Activated CD8-positive, alpha-beta memory T cell treated with anti-CD3 and anti-CD28 coated beads for 24 hours (primary cell): ENCODE measurements around the gene QKI.

Experiments used
- DNase-seq: peaks from one replicate; pipeline ENCODE4 v3.0.0-alpha.2; 2020

Gene QKI

DNA sequence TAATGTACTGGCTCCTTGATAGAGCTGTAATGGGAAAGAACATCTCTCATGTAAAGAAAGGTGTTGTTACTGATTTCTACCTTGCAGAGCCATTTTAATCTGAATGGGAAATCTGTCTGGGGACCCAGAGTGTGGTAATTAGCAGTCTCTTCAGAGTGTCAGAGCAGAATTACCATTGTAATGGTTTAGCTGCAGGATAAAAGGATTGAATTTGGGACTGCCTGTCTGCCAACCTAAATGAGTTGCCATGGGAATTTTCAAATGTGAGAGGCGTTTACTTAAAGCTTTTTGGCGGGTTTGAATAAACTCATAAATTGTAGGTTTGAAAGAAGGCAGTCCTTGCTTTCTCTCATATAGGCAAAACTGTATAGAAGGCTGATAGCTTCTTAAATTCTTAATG, 128.8 kb downstream of the QKI start:
- no peak for DNase-seq

DNA sequence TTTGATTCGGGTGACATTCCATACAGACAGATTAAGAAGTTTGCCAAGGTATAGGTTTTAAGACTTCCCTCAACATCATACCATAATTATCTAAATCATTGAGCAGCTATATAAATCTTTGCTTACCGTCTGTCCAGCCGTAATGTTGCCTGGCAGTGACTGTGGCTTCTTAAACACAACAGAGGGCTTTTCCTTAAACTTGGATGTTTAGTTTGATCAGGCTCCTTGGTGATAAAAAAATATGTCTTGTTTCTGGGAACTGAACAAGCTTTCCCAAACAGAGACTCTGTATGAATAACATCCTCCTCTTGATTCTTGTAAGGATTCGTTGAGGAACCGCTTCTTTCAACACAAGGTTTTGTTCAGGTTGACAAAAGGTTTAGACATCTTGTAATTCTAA, 130.9 kb downstream of the QKI start:
- DNase-seq, result no peak

DNA sequence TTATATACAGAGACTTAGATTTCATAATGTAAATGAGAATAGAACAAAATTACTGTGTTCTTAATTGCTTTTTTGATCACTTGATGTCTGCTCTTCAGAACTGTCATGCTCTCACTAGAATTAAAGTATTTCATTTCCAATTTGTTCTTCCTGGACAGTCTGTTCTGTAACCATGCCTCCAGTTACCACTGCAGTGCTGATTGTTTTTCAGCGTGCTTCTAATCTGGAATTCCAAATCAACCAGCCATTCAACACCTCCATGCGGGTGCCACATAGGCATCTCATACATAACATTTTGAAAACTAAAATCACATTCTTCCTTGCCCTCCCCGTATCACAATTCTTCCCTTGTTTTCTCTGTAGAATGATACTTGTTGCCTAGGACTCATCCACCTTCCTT, 132.8 kb downstream of the QKI start:
- no peak for DNase-seq

DNA sequence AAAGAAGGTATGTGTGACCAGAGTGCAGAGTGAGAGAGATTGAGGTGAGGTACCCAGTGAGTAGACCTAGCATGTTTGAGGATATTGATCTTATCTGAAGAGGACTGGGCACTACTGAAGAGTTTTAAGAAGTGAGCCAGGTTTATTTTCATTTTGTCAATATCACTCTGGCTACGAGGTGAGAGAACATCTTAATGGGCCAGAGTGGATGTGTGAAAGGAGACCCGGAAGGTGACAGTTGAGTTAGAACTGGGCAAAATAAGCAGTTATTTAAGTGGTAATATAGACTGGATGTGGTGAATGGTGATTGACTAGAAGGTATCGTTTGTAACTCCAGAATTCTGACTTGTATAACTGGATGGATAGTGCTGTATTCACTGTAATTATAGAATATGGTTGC, 134.1 kb downstream of the QKI start:
- DNase-seq, result no peak

DNA sequence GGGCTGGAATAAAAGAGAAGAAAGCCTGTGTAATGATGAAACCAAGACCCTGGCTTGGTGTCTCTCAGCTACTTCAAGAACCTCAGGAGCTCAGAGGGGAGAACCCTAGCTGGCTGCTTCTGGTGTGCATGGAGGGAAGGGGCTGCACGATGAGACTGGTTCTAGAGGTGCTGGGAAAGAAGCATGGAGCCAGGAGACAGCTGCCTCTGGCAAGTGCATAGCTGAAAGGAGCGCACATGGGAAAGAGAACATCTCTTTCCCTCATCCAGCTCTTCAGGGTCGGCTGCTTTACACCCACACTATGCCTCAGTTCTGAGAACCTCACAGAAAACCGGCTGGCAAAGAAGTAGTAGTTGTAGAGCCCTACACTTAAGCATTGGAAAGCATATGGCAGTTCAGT, 139.5 kb downstream of the QKI start:
- no peak for DNase-seq

DNA sequence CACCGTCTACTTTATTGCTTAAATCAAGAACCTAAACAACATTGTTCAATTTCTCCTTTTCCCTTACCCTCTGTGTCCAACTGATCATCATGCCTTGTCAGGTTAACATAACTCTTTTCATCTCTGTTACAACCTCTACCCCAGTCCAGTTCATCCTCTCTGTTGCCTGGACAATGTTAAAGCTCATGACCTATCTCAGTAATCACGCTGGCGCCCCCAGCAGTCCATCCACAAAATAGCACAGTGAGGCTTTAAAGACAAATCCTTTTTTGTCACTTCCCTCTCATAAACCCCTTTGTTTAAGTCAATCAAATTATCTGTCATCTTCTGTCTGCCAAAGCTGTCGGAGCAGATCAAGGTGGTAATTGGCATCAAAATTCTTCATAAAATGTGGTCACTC, 140.1 kb downstream of the QKI start:
- peak; percentile 71 for DNase-seq

DNA sequence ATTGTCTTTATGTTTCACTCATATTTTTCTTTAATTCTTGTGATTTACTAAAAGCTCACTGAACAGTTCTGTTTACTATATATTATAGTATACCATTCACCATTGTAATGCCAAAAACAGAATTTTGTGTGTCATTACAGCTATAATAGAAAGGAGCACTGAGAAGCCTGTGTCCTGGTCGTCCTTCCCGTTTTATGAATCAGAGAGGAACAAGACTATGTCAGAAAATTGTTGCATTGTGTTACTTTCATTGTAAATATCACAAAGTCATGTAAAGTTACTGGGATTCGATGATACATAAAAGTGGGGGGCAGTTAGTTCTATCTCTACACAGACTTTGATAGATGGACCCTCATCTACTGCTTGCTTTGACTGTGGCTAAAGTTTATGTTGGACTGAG, 145.1 kb downstream of the QKI start:
- DNase-seq, result no peak

DNA sequence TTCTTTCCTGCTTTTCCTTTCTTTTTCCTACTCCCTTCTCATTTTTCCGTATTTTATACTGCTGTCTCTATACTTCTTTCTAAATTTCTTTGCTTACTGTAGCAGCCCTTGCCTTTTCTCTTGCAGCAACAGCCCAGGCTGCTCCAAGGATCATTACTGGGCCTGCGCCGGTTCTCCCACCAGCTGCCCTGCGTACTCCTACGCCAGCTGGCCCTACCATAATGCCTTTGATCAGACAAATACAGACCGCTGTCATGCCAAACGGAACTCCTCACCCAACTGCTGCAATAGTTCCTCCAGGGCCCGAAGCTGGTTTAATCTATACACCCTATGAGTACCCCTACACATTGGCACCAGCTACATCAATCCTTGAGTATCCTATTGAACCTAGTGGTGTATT, 148.8 kb downstream of the QKI start:
- DNase-seq, result no peak

DNA sequence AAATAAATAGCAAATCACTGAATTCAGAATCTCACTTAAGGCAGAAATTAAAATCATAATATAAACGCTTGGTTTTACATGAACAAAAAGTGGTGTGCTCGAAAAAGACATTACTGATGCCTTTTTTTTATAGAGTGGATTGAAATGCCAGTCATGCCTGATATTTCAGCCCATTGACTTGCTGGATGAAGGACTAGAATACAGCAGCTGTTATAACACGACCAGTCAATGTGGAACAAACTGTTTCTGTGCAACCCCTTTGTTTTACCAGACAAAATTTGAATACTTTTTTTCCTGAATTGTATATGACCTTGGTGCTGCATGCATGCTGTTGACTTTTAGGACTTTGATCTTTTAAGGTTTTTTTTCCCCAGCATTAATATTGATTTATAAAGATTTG, 150.0 kb downstream of the QKI start:
- DNase-seq, result no peak

DNA sequence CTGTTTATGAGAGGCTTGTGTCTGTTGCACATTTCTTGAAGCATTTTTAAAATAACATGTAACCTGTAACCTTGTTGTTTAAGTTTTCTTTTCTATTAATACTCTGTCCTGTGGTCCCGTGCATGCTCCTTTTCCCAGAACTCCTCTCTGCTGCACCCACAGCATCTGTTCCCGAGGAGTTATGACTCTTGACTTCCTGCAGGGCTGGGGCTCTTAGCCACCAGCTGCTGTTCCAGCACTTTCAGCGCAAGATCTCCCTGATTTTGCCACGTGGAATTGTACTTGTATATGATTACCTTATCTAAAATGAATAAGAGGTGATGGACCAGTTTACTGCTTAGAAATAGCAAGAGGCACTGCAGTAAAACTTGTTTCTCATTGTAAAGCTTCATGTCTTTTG, 150.6 kb downstream of the QKI start:
- DNase-seq, result no peak

DNA sequence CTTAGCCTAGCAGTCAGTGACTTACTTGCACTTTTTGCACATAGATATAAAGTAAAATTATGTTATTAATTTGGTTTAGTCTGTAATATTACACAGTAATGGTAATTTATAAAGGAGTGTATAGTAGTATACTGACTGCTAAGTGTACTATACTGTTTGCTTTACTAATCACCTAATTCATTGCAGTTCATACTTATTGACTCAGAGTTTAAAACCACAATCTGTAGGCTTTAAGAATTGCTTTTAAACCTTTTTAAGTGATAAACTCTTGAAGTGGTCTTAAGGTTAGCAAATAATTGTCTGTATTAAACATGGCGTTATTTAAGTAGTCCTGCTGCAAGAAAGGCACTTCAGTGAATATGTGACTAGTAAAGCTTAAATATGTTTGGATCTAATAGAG, 151.5 kb downstream of the QKI start:
- no peak for DNase-seq

DNA sequence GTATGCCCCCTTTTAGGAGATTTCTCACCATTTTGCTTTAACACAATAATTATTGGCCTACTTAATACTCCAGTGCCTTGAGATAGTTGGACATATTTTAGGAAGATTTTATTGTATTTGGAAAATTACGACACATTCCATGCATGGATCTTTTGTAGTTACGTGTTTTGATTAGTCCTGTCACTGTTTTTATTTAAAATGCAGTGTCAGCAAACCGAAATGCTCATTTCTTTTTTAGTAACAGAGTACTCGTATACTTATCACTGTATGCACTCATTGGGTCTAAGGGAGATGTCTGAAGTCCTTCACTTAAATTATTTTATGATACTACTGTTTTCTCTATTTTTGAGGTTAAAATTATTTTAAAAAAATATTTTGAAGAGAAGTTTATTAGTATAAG, 153.8 kb downstream of the QKI start:
- DNase-seq, result no peak

DNA sequence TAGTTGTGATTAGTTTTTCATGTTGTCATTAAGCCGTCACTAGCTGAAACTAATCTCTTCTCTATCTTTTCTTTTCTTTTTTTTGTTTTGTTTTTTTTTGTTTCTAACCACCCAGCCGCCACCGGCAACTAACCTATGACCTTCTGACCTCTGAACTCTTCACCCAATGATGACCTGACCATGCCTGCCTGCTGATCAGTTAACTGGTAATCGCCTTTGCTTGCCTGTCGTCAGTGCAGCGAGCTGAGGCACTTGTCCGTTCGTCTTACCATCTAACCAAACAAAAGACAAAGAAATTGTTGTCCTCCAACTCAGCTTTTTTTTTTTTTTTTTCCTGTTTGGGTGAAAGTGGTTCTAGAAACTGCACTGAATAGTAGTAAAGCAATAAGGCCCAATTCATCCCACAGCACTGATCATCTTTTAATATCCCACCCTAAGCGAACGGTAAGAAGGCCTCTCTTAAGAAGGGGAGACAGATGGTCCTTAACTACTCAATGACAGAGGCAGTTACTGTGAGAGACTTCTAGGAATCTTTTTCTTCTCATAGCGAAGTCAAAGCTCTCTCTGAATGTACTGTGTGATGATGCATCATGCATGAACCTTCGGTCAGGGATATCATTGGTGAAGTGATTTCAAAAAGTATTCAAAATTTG, 156.2 kb downstream of the QKI start:
- DNase-seq, result no peak

DNA sequence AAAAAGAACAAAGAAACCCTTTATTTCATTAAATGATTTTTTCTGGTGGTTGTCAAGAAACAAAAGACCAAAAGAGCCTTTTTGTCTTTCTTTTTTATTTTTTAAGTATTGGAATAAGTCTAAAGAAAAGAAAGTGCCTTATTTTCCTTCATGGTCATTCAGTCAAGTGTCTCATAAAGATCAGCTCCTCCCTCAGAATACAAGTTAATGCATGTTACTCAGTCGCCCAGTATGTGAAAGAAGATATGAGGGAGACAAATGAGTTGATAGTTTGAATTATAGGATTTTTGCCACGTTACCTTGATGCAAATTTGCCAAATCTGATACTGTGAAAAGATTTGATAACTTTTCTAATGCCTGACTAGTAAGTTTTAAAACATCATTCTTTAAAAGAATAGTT, 157.2 kb downstream of the QKI start:
- DNase-seq, result no peak

DNA sequence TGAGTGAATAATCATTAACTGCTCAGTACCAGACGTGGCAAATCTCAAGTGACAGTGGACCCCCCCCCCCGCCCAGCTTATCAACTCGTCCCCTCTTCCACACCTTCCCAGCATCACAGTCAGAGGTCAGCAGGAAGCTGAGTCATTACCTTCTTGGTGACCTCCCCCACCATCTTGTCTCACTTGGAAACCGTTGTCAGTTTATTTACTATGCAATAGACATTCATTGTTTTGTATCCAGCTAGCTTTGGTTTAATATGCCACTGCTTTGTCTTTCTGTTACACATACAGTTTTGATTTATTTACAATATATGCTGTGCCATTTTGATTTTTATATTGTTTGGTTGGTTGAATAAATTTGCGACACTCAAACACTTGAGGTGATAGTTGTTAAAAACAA, 158.1 kb downstream of the QKI start:
- no peak for DNase-seq

DNA sequence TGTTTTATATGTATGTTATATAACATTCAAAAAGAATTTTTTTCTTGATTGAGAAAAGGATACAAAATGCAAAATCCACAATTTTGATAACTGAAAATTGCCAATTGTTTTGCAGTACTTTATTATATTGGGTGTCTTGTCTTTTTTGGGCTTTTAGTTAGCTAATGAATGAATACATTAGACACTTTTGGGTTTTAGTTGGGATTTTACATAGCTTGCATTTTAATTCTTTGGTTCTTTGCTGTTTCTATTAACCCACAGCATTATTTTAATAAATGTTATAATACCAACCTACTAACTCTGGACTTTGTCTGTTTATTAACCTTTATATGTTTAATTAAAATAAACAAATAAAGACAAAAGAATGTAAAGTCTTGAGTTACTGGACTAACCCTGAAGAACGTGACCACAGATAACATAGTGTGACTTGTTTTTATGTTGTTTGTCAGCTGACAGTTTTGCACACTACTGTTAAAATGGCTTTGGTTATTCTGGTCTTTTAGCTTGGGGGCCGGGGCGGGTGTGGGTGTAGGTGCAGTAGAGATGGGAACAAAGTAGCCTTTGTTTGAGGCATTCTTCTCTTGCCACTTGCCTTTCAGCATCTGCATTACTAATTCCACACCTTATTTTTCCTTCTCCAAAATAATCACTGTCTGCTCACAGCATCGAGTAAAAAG, 159.1 kb downstream of the QKI start:
- DNase-seq, result no peak

DNA sequence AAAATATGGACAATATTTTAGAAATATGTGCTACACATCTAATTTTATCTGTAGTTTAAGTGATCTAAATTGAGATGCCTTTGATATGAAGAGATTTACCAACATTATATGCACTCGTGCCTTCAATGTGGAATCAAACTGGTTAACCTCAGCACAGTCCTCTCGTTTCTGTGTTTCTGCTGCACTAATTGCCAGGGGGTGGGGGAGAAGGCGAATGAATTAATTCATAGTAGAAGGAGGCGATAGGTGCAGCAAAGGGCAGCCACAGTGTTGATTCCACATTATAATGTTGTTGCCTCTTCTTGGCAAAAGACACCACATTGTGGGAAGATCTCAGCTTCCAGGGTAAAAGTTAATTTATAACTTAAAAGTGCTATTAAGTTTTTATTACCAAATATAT, 161.6 kb downstream of the QKI start:
- no peak for DNase-seq

DNA sequence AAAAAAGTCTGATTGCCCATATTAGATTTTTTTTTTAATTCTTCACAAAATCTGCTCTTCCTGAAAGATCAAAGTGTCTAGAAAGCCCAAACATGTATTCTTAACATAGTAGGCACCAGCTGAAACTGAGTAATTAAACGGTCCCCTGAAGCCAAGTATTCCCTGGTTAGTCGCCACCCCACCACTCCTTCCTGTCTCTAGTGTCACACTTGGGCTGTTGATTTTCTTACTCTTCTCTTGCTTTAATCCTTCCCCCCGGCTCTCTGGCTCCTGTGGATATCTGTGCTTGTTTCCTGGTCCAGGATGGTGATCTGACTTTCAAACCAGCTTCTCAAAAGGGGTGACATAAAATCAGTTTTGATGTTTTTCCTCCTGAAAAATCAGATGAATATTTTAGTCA, 162.9 kb downstream of the QKI start:
- DNase-seq, result no peak

DNA sequence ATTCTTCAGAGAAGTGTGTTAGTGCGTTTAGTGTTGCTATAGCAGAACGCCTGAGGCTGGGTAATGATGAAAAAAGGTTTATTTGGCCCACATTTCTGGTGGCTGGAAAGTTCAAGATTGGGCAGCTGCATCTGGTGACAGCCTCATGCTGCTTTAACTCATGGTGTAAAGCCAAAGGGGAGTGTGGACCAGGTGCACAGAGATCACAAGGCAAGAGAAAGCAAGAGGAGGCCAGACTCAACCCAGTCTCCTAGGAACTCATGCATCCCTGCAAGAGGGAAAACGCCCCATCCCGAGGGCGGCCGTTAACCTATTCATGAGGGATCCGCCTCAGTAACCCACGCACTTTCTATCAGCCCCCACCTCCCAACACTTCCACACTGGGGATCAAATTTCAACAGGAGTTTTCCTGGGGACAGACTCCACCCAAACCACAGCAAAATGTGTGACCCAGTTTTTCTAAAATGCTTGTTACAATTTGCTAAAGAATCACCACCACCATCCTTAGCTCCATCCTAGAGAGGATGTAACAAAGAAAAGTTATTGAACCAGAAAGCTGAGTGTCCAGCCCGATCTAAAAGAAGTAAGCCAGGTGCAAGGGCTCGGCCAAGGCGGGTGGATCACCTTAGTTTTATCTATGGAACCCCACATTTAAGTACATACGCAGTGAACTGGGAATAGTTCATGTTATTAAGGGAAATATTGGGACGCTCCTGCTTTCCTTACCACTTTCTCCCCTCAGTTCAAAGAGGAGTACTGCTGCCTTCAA, 164.8 kb downstream of the QKI start:
- DNase-seq, result no peak

DNA sequence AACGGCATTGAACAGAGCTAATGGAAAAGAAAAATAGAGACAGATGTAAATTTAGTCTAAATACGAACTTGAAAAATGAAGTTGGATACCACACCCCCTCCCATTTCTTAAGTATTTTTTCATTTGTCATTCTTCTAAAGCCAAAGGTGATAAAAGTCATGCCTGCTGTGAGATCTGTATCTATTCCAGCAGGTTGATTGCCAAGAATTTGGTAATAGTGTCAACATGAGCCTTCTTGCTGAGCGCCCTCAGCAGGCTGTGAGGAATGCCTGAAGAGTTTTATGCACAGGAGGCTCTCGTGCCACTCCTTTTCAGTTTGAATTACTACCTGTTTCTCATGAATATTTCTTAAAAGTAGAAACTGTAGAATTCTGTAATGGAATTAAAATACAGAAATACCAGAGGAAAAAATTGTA, 165.4 kb downstream of the QKI start:
- no peak for DNase-seq

DNA sequence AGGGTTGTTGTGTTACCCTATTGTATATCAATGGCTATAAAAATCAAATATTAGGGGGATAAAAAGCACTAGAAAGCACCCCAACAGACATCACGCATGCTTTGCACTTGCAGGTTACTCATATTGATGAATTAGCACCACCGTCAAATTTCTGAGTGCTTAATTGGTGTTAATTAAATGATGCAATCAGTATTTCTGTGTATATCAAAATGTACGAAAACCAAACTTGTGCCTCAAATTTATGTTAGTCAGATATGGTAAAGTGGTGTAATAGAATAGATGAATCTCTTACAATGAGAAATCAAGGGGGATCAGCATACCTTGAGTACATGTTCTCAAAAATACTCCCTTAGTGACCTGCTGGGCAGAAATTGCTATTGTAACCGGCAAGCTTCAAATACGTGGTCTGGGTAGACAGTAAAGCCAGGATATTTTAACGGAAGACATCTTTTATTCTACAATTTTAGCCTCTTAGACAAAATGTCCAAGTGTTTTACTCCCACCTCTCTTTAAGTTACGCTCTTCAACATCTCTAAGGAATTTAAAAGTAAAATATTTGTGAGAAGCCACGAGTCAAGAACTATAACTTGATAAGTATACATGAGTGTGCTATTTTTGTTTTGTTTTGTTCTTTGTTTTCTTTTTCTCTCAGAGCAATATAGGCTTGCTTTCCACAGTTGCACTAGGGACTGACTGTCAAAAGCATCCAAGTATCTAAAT, 166.0 kb downstream of the QKI start:
- no peak for DNase-seq

DNA sequence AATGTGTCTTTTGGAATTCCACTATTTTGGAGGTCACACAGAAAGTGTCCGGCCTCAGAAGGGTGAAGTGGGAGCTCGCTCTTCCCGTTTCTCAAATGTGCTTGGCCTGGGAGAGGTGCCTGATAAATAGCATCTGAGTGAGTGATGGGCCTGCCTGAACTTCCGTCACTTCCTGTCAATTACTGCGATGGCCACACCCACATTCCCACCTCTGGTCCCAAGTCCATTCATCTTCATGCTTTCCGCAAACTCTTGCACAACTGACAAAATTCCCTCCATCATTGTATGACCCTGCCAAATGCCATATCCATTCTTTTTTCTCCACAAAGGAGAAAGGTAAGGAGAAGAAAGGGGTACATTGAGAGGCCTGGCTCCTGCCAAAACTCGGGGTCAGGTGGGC, 169.0 kb downstream of the QKI start:
- no peak for DNase-seq

DNA sequence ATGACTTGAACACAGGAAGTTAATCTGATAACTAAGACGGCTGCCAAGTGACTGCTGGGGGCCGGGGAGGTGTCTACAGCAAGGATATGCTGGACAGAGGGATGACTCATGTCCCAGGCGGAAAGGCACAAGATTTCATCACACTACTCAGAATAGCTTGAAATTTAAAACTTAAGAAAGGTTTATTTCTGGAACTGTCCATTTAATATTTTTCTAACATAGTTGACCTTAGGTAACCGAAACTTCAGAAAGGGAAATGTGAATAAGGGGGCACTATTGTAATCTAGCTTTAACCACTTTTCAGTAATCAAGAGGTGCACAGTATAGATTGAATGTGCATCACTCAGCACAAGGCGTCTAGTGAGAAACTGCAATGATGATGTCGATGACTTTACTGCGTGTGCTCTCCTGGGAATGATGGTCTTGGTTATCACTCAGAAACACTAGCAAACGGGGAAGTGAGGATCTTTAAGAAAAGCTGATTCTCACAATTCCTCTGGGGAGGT, 171.5 kb downstream of the QKI start:
- DNase-seq, result no peak

DNA sequence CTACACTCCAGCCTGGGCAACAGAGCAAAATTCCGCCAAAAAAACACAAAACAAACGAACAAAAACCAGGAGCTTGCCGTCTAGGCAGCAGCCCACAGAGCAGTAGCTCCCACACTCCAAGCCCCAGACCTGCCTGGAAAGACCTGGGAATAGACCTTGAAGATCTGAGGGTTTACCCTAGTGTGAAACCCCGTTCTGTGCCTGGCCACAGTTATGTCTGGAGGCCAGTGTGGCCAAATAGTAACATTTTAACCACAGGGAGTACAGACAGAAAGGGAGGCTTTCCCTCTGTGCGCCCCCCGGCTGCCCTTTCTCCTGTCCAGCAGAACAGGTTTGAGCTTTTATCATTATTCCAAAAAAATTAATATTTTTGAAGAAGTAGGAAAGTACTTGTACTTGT, 172.4 kb downstream of the QKI start:
- no peak for DNase-seq
